Fibroblast of pulmonary artery (primary cell): ENCODE data around the gene CELF1.
"Not testable (repeated sequence)": the region's sequence is repeated elsewhere in the genome, so short reads cannot be mapped to it uniquely, and the experiment has no call there.

Source experiments
- DNase-seq: peaks from one replicate; pipeline ENCODE4 v3.0.0-alpha.2; 2010; ENCODE audit warnings: low read depth
- H3K4me3 ChIP-seq: replicated peaks from 2 replicates; pipeline ENCODE4 v1.5.1; 2011; ENCODE audit warnings: low read depth, mild to moderate bottlenecking, control low read depth, low read length, moderate library complexity
- TF ChIP-seq, protein P1 (sequence below): IDR thresholded peaks from 2 replicates; pipeline ENCODE4 v1.5.1; 2011; ENCODE audit warnings: mild to moderate bottlenecking, control low read depth, low read length, inconsistent platforms; ENCODE audit errors: missing control alignments

CELF1 gene

DNA sequence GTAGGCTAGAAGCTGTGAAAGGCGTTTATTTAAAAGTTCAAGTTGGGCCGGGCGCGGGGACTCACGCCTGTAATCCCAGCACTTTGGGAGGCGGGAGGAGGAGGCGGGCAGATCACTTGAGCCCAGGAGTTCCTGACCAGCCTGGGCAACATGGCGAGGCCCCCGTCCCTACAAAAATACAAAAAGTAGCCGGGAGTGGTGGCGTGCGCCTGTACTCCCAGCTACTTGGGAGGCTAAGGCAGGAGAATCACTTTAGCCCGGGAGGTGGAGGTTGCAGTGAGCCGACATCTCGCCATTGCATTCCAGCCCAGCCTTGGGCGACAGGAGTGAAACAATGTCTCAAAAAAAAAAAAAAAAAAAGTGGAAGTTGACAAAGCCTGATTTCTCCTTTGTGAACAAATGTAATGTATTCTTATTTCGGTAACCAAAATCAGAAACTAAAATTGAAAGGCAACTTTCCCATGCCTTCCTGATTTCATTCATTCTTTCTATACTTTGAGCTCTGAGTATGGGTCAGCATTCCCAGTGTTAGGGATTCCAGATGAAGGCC, 13.3 kb upstream of the CELF1 start:
- TF ChIP-seq, protein P1, sequence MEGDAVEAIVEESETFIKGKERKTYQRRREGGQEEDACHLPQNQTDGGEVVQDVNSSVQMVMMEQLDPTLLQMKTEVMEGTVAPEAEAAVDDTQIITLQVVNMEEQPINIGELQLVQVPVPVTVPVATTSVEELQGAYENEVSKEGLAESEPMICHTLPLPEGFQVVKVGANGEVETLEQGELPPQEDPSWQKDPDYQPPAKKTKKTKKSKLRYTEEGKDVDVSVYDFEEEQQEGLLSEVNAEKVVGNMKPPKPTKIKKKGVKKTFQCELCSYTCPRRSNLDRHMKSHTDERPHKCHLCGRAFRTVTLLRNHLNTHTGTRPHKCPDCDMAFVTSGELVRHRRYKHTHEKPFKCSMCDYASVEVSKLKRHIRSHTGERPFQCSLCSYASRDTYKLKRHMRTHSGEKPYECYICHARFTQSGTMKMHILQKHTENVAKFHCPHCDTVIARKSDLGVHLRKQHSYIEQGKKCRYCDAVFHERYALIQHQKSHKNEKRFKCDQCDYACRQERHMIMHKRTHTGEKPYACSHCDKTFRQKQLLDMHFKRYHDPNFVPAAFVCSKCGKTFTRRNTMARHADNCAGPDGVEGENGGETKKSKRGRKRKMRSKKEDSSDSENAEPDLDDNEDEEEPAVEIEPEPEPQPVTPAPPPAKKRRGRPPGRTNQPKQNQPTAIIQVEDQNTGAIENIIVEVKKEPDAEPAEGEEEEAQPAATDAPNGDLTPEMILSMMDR = no peak
- H3K4me3 ChIP-seq = peak overlapping the region; percentile 83
- no peak for DNase-seq

DNA sequence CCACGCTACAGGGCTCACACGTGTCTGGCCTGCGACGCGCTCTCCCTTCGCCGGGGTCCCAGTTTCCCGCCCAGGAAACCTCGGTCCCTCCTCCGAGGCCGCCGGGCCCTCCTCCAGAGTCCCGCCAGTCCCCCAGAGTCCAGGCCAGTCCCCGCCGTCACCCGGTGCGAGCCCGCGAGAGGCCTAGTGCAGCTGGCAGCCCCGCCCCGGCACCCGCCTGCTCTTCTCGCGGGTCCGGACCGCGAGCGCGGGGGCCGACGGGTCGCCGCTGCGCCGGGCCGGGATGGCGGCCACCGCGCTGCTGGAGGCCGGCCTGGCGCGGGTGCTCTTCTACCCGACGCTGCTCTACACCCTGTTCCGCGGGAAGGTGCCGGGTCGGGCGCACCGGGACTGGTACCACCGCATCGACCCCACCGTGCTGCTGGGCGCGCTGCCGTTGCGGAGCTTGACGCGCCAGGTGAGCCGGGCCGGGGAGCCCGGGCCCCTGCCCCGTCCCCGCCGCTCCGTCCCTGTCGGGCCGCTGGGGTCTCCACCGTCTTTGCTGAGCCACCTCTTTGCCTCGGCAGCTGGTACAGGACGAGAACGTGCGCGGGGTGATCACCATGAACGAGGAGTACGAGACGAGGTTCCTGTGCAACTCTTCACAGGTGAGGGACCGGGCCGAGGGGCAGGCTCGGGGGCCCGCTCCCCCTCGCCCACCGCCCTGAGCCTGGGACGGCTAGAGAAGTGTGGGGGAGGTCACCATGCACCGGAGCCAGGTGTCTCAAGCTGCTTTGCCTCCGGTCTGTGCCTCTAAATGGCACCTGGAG, 12.6 kb upstream of the CELF1 start, which contains the start of gene PTPMT1:
Gene PTPMT1 (plus strand): TSS at position 260 of the 809 bp plus-strand sequence. CDS start 24 bp downstream, at position 284.
- peak; percentile 69 for DNase-seq
- TF ChIP-seq, protein P1 = no peak
- H3K4me3 ChIP-seq = peak within 1 kb of the TSS; percentile 83

DNA sequence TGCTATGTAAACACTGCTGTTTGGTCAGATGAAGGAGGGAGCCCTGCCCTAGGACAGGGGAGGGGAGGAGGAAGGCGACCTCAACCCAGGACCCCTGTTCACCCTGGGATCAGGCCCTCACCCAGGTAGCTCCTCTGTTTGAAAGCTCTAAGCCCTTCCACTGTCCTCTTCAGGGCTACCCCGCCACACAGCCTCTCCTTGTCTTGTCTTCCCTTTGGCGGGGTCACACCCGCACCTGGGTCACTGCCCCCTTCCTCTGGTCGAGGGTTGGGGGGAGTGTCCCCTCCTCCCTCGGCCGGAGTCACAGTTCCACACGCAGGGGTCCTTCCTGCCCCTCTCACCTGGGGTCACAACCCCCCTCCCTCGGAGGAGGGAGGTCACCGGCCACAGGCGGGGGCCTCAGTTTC, 12.0 kb upstream of the CELF1 start:
- H3K4me3 ChIP-seq = peak overlapping the region; percentile 83
- TF ChIP-seq, protein P1 = no peak
- DNase-seq = no peak

DNA sequence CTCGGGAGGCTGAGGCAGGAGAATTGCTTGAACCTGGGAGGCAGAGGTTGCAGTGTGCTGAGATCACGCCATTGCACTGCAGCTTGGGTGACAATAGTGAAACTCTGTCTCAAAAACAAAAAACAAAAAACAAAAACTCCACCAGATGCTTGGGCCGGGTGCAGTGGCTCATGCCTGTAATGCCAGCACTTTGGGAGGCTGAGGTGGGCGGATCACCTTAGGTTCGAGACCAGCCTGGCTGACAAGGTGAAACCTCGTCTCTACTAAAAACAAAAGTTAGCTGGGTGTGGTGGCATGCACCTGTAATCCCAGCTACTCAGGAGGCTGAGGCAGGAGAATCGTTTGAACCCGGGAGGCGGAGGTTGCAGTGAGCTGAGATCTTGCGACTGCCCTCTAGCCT, 11.4 kb upstream of the CELF1 start:
- not testable (repeated sequence) for DNase-seq

DNA sequence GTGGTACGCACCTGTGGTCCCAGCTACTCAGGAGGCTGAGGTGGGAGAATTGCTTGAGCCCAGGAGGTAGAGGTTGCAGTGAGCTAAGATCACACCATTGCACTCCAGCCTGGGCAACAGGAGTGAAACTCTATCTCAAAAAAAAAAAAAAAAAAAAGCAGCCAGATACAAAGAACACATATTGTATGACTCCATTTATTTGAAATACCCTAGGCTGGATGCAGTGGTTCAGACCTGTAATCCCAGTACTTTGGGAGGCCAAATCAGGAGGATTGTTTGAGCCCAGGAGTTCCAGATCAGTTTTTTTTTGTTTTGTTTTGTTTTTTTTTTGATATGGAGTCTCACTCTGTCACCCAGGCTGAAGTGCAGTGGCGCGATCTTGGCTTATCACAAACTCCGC, 9.5 kb upstream of the CELF1 start:
- DNase-seq, H3K4me3 ChIP-seq: not testable (repeated sequence)

More for the DNA sequence above, 11.4 kb upstream of the CELF1 start:
- not testable (repeated sequence) for H3K4me3 ChIP-seq

DNA sequence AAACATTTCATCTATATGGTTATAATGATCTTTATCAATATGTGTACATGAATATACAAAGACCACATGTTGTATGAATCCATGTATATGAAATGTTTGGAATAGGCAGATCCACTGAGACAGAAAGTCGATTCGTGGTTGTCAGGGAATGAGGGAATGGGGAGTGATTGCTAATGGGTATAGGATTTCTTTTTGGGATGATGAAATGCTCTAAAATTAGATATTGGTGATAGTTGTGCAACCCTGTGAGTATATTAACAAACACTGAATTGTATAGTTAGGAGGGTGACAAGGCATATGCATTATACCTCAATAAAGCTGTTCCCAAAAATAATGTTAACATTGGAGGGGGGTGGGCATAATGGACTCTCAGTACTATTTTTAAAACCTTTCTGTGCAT, 7.5 kb upstream of the CELF1 start:
- no peak for DNase-seq
- TF ChIP-seq, protein P1 = no peak
- no peak overlapping the region for H3K4me3 ChIP-seq

DNA sequence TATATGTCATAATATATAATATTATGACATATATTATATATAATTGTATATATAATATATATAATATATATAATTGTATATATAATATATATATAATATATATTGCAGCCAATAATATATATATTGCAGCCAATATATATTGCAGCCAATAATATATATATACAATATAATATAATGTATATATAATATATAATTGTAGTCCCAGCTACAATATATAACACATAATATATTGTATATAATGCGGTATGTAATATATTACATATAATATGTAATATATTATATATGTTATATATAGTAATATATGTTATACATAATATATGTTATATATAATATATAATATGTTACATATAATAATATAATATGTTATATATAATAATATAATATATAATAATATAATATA, 5.8 kb upstream of the CELF1 start:
- DNase-seq = no peak
- H3K4me3 ChIP-seq = no peak overlapping the region
- TF ChIP-seq, protein P1 = no peak

DNA sequence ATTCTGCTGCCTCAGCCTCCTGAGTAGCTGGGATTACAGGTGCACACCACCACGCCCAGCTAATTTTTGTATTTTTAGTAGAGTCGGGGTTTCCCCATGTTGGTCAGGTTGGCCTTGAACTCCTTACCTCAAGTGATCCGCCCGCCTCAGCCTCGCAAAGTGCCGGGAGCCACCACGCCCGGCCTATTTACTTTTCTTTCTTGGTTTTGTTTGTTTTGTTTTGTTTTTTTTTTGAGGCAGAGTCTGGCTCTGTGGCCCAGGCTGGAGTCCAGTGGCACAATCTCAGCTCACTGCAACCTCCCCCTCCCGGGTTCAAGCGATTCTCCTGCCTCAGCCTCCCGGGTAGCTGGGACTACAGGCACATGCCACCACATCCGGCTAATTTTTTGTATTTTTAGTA, 4.1 kb upstream of the CELF1 start:
- not testable (repeated sequence) for H3K4me3 ChIP-seq

More for the DNA sequence above, 4.1 kb upstream of the CELF1 start:
- DNase-seq = not testable (repeated sequence)
